Measurements from ENCODE around the gene SLCO4A1.
"Not testable (repeated sequence)": the region's sequence is repeated elsewhere in the genome, so short reads cannot be mapped to it uniquely, and the experiment has no call there.

The SLCO4A1 gene

DNA sequence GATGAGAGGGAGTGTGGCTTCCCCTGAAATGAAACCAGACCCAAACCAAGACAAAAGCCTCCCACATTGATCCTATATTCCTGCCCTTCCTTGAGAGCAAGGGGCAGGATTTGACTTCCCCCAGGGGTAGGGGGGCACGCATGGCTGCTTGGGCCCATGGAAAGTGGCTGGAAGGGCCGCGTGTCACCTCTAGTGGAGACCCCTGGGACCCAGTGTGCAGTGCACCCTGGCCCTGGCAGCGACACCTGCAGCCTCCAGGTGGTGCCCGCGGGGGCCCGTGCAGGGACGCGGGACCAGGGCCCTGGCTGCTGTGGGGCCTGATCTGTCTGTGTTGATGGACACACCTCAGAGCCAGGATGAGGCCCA is 18.0 kb upstream of the SLCO4A1 start:
- Mint-ChIP-seq H3K36me3 (no peaks in the 10 kb centered on the region), H3K27ac (no peak overlapping the region), H3K27me3 (no peaks in the 10 kb centered on the region), H3K4me3 (no peak overlapping the region), H3K9me3 (ENCODE audit: low read depth) (no peaks in the 10 kb centered on the region), H3K4me1 (ENCODE audit: low read depth) (peaks cover 11% of the 10 kb centered on the region)

DNA sequence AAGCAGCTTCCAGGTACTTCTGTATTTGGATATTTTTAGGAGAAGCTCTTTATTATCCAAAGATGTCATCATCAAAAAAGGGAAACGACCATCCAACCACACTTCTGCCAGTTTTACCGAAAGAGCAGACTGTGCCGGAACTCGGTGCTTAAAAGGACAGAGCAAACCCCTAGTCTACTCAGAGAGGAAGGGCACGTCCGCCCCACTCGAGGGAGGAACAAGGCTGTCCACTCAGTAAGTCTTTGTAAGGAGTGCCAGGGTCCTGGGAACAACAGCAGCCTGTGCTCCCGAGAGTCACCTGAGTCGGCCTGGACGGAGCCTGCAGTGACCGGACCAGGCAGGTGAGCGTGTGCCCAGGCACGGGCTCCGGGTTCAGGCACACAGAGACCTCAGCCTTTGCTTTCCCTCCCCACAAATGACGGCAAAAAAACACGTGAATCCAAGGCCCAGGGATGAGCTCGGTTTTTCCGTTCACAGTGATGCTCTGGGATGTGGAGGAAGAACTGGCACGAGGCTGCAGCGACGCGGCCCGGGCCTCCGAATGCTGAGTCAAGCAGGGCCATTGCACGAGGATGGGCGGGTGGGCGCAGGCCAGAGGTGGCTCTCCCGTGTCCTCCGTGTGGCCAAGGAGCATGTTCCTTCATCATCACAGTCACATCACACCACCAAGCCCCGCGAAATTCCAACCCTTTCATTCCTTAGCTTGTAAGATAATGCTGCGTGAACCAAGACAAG is 17.4 kb upstream of the SLCO4A1 start:
- Mint-ChIP-seq H3K27me3 (no peaks in the 10 kb centered on the region), H3K27ac (no peak overlapping the region), H3K36me3 (no peaks in the 10 kb centered on the region), H3K9me3 (ENCODE audit: low read depth) (no peaks in the 10 kb centered on the region), H3K4me3 (no peak overlapping the region), H3K4me1 (ENCODE audit: low read depth) (peaks cover 10% of the 10 kb centered on the region)

DNA sequence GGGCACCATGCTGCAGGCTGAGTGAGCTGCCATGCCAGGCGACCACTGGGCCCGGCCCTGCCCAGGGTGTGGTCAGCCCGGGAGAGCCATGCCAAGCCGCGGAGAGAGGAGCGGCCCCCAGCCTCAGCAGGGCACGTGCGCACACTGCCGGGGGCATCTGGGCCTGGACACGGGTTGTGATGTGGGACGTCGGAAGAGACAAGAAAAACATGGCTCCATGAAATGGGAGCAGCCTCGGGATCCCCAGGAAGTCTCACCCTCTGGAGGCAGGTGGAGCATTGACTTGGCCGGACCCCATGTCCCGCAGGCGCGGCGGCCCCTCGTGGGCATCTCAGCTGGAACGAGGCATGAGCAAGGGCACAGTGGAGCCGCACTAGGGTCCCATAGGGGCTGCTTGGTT is 16.8 kb upstream of the SLCO4A1 start:
- no peaks in the 10 kb centered on the region for H3K36me3 Mint-ChIP-seq
- no peak overlapping the region for H3K27ac Mint-ChIP-seq

DNA sequence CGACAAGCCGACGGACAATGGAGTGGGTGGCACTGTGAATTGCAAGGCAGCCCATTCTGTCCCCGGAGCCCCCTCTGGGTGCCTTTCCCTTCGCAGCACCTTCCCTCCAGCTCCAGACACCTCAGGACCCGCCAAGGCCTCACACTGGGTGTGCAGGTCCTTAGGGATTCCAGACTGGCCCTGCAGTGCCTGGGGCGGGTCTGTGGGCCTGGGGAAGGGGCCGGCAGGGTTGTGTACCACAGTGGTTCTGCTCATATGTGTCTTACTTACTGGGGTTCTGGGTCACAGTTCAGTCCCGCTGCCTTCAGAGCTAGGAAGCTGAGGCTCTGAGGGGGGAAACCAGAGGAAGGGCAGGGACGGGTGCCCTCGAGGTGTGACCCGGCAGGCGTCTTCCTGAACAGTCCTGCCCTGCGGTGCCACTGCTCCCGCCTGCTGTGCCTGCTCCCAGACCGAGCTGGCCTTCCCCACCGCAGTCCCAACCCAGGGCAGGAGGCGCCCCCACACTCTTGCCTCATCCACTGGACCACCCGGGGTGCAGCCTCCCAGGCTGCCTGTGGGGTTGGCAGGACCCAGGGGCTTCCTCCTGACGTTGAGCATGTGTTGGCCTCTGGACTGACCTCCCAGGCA is 16.3 kb upstream of the SLCO4A1 start:
- H3K27ac Mint-ChIP-seq = no peak overlapping the region
- no peaks in the 10 kb centered on the region for H3K27me3 Mint-ChIP-seq
- H3K4me1 Mint-ChIP-seq (ENCODE audit: low read depth) = peaks cover 10% of the 10 kb centered on the region
- H3K36me3 Mint-ChIP-seq = no peaks in the 10 kb centered on the region
- H3K9me3 Mint-ChIP-seq (ENCODE audit: low read depth) = no peaks in the 10 kb centered on the region
- H3K4me3 Mint-ChIP-seq = no peak overlapping the region

More for the DNA sequence above, 16.8 kb upstream of the SLCO4A1 start:
- Mint-ChIP-seq H3K4me1 (ENCODE audit: low read depth) (peaks cover 10% of the 10 kb centered on the region), H3K9me3 (ENCODE audit: low read depth) (no peaks in the 10 kb centered on the region), H3K27me3 (no peaks in the 10 kb centered on the region), H3K4me3 (no peak overlapping the region)

DNA sequence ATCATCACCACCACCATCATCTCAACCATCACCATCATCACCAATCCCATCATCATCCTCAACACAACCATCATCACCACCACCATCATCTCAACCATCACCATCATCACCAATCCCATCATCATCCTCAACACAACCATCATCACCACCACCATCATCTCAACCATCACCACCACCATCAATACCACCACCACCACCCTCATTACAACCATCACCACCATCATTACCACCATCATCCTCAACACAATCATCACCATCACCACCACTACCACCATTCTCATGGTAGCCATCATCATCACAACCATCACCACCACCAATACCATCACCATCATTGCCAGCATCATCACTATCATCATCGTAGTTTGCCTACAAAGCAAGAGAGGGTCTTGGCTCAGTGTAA is 14.9 kb upstream of the SLCO4A1 start:
- not testable (repeated sequence) for H3K27me3 Mint-ChIP-seq; H3K4me1 Mint-ChIP-seq (ENCODE audit: low read depth); H3K9me3 Mint-ChIP-seq (ENCODE audit: low read depth); H3K36me3 Mint-ChIP-seq; H3K27ac Mint-ChIP-seq; H3K4me3 Mint-ChIP-seq

DNA sequence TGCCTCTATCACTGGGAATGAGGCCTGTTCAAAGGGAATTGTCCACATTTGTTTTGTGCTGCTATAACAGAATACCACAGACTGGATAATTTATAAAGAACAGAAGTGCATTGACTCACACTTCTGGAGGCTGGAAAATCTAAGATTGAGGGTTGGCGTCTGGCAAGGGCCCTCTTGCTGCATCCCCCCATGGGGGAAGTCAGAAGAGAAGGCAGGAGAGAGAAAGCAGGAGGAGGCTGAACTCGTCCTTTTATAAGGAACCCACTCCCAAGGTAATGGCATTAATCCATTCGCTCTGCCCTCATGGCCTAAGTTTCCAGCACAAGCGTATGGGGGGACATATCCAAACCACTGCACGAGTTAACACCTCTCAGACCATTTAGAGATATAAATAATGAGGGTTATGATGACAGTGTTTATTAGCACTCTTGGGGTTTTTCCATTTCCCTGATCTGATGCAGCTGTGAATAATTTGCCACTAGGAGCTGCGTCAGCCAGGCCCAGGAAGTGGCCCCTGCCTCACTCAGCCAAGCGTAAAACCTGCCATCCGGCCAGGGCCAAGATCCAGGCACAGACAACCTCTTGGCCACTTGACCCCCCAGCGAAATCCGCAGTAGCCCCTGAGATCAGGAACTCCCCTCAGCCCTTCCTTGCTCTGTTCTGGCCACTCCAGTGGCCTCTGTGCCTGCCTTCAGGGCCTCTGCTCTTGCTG is 14.2 kb upstream of the SLCO4A1 start:
- H3K4me1 Mint-ChIP-seq (ENCODE audit: low read depth) = peaks cover 9% of the 10 kb centered on the region
- H3K27ac Mint-ChIP-seq = no peak overlapping the region
- H3K4me3 Mint-ChIP-seq = no peak overlapping the region
- H3K27me3 Mint-ChIP-seq = no peaks in the 10 kb centered on the region
- H3K9me3 Mint-ChIP-seq (ENCODE audit: low read depth) = no peaks in the 10 kb centered on the region
- no peaks in the 10 kb centered on the region for H3K36me3 Mint-ChIP-seq

DNA sequence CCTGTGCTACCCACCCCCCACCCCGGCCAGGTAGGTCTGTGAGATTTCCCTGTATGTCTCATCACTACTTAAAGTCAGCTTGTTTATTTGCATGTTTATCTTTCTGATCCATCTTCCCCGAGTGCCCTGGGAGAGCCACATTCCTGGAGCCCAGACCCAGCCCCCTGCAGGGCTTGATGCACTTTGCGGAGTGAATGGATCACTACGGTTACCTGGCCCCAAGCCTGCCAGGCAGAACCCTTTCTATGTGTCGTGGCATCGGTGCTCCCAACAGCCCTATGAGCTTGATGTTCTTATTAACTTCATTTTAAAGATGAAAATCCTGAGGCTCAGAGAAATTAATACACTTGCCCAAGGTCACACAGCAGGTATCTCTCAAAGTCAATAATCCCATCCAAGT is 13.6 kb upstream of the SLCO4A1 start:
- Mint-ChIP-seq H3K9me3 (ENCODE audit: low read depth) (no peaks in the 10 kb centered on the region), H3K4me3 (no peak overlapping the region), H3K27me3 (no peaks in the 10 kb centered on the region)

DNA sequence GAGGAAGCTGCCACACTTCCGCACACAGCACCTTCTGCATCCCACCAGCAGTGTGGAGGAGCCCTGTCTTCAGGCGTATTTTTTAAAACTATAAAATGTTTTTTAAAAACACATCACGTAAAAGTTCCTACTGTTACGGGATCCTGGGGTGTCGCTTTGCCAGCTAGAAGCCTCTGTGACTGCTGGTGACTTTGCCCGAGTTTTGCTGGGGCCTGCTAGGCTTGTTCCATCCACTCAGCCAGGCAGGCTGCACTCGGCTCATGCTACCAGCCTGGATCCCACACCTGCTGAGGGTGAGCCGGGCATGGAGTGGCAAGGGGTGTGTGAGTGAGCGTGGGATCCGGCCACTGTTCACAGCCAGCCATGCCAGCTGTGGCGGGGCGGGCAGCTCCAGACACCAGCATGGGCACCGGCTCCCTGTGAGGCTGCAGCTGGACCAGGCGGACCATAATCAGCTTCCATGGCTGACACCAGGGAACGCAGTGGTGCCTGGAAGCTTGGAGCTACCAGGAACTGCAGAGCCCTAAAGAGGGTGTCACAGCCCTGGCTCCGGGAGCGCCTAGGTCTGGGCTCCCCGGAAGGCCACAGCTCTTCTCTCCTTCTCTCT is 12.3 kb upstream of the SLCO4A1 start:
- H3K4me3 Mint-ChIP-seq = no peak overlapping the region
- H3K4me1 Mint-ChIP-seq (ENCODE audit: low read depth) = no peaks in the 10 kb centered on the region
- no peaks in the 10 kb centered on the region for H3K9me3 Mint-ChIP-seq (ENCODE audit: low read depth)
- H3K27ac Mint-ChIP-seq = no peak overlapping the region
- no peaks in the 10 kb centered on the region for H3K36me3 Mint-ChIP-seq
- H3K27me3 Mint-ChIP-seq = no peaks in the 10 kb centered on the region

More for the DNA sequence above, 13.6 kb upstream of the SLCO4A1 start:
- Mint-ChIP-seq H3K27ac (no peak overlapping the region), H3K36me3 (no peaks in the 10 kb centered on the region), H3K4me1 (ENCODE audit: low read depth) (peaks cover 3% of the 10 kb centered on the region)

DNA sequence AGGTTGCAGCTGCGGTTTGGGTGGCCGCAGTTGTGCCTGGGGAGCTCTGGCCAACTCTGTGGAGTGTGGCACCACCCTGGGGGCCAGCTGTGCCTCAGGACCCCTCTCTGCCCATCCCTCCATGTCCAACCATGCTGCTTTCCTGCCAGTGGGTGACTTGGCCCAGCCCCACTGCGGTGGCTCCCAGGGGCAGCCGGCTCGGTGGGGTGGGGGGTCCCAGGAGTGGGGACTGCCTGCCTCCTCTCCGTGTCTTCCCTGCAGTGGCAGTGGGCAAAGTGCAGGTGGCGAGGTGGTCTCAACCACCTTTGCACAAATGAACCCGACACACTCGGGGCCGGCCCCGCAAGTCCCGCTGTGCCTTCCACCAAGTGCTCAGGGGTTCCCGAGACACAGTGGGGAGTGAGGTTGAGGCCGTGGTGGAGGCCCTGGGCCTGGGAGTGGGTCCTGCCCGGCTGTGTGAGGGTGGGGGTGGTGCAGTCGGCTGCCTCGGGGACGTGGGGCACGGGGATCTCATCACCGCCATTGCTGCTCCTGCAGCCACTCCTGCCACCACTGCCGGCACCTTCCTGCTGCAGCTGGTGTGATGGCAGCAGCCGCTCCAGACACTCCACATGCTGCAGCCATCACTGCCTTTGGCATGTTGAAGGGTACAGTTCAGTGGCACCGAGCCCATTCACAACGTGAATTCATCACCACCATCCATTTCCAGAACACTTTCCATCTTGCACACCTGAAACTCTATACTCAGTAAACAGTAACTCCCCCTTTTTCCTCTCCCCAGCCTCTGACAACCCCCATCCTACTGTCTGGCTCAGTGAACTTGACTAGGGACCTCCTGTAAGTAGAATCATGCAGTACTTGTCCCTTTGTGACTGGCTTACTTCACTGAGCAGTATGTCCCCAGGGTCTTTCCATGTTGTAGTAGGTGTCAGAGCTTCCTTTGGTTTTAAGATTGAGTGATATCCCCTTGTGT is 10.7 kb upstream of the SLCO4A1 start:
- peaks cover 5% of the 10 kb centered on the region for H3K4me1 Mint-ChIP-seq (ENCODE audit: low read depth)
- H3K27ac Mint-ChIP-seq = no peak overlapping the region
- no peaks in the 10 kb centered on the region for H3K27me3 Mint-ChIP-seq
- no peak overlapping the region for H3K4me3 Mint-ChIP-seq
- H3K36me3 Mint-ChIP-seq = no peaks in the 10 kb centered on the region
- no peaks in the 10 kb centered on the region for H3K9me3 Mint-ChIP-seq (ENCODE audit: low read depth)

DNA sequence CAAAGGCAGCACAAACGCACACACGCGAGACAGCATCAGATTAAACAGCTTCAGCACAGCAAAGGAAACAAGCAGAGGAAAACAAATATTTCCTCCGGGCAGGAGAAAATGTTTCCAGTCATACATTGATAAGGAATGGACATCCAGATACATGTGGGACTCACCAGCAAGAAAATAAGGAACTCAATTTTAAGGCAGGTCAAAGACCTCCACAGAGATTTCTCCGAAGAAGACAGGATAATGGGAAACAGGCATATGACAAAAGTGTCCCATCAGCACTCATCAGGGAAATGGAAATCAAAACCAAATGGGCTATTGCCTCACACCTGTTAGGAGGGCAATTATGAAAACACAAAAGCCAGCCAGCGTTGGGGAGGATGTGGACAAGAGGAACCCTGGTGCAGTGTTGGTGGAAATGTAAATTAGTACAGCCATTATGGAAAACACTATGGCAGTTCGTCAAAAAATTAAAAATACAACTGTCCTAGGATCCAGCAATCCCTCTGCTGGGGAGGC is 9.7 kb upstream of the SLCO4A1 start:
- H3K9me3 Mint-ChIP-seq (ENCODE audit: low read depth) = no peaks in the 10 kb centered on the region
- H3K27ac Mint-ChIP-seq = no peak overlapping the region
- peaks cover 5% of the 10 kb centered on the region for H3K4me1 Mint-ChIP-seq (ENCODE audit: low read depth)
- no peak overlapping the region for H3K4me3 Mint-ChIP-seq
- no peaks in the 10 kb centered on the region for H3K36me3 Mint-ChIP-seq
- no peaks in the 10 kb centered on the region for H3K27me3 Mint-ChIP-seq

DNA sequence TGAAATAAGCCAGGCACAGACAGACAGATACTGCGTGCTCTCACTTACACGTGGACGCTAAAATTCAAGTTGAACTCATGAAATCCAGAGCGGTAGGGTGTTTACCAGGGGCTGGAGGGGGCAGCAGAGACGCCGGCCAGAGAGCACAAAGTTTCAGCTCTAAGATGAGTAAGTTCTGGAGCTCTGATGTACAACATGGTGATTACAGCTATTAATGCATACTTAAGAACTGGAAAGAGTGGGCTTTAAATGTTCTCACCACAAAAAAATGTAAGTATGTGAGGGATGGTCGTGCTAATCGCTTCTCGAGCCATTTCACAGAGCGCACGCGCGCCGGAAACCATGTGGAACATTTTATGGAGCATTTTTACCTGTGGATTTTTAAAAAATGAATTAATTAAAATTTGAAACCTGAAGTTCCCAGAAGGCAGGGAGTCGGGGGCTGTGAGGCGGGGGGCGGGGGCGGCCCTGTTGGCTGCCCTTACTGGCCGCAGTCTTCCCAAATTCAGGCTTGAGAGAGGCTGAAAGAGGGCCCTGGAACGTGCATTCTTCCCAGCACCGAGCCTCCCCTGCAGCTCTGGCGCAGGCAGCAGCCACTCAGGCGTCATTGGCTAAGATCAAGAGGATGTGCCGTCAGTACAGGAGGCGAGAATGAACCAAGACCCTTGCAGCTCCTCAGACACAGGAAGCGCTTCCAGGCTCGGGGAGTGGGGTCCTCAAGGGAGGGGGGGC is 8.5 kb upstream of the SLCO4A1 start:
- peaks cover 5% of the 10 kb centered on the region for H3K4me1 Mint-ChIP-seq (ENCODE audit: low read depth)
- H3K27ac Mint-ChIP-seq = no peak overlapping the region
- H3K4me3 Mint-ChIP-seq = no peak overlapping the region
- no peaks in the 10 kb centered on the region for H3K36me3 Mint-ChIP-seq
- H3K9me3 Mint-ChIP-seq (ENCODE audit: low read depth) = no peaks in the 10 kb centered on the region
- H3K27me3 Mint-ChIP-seq = no peaks in the 10 kb centered on the region

DNA sequence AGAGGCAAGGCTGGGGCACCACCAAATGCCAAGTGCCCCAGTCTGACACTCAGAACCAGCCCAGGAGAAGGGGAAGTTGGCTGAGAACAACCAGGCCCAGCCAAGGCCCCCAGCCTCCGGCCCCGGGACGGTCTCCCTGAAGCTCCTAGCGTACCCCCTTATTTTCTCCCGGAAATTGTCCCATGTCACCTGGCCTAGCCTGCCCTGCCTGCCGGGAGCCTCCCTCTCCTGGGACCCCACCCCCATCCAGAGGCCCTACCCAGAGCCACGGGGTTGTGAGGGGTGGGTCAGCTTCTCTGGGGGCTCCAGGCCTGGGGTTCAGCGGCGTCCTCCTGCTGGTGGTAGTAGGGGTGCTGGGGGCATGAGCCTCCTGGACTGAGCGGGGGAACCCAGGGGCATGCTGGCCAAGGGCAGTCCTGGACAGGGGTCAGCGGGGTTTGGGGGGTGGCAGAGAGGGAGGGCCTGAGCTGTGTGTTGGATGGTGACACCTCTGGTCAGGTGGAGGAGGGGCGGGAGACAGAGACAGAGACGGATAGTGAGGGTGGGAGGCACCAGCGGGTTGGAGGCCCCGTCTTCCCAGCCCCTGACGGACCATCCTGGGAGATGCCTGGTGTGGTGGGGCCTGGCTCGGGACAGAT is 7.9 kb upstream of the SLCO4A1 start:
- Mint-ChIP-seq H3K27me3 (no peaks in the 10 kb centered on the region), H3K27ac (no peak overlapping the region), H3K4me3 (no peak overlapping the region), H3K4me1 (ENCODE audit: low read depth) (peaks cover 5% of the 10 kb centered on the region), H3K9me3 (ENCODE audit: low read depth) (no peaks in the 10 kb centered on the region), H3K36me3 (no peaks in the 10 kb centered on the region)

DNA sequence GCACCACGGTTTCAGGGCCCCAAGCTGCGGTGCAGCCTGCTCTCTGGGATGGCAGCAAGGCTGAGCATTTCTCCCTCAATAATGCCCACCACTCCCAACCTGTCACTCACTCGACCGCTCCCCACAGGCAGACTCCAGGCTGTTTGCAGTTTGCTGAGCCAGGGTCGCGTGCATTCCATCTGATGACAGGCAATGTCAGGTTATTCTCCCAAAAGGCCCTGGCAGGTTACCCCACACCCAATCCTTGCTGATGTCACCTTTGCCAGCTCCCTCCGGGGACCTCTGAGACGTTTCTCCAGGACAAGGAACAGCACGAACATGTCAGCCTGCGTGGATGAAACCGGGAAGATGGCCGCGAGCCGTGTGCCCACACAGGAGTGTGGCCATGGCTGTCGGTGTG is 7.1 kb upstream of the SLCO4A1 start:
- no peak overlapping the region for H3K4me3 Mint-ChIP-seq

More for the DNA sequence above, 7.1 kb upstream of the SLCO4A1 start:
- Mint-ChIP-seq H3K9me3 (ENCODE audit: low read depth) (no peaks in the 10 kb centered on the region), H3K27me3 (no peaks in the 10 kb centered on the region), H3K4me1 (ENCODE audit: low read depth) (peaks cover 5% of the 10 kb centered on the region), H3K36me3 (no peaks in the 10 kb centered on the region), H3K27ac (no peak overlapping the region)

Data from activated naive CD8-positive, alpha-beta T cell (primary cell).